Hippocampal formation (tissue), 2 donors: Measurements from ENCODE around the gene SECTM1.

Experiments
- DNase-seq, 2 donors: peaks; one replicate each; lab custom pipeline; 2025; lab: John Stamatoyannopoulos, UW

Gene SECTM1

DNA sequence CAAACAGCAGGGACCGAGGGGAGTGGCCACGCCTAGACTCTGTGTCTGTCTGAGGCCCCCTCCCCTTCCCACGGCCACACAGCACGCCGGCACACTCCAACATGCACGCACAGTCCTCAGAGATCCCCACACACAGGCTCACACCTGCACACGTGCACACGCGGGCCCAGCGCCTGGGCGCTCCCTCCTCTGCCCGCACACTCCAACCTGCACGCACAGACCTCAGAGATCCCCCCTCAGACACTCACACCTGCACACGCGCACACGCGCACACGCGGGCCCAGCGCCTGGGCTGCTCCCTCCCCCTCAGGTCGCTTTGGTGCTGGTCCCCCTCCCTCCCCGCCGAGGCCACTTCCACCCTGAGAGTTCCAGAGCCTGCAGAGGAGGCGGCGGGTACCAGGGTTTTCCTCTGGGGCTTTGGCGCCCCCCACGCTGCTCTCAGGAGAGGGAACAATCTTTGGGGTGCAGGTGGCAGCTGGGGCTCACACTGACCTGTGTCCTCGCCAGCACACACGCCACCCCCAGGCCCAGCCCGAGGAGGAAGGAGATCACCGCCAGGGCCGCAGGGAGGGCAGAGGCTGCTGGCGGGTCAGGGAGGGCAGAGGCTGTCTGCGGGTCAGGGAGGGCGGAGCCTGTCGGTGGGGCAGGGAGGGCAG, 17.7 kb downstream of the SECTM1 start:
- no peak for DNase-seq

DNA sequence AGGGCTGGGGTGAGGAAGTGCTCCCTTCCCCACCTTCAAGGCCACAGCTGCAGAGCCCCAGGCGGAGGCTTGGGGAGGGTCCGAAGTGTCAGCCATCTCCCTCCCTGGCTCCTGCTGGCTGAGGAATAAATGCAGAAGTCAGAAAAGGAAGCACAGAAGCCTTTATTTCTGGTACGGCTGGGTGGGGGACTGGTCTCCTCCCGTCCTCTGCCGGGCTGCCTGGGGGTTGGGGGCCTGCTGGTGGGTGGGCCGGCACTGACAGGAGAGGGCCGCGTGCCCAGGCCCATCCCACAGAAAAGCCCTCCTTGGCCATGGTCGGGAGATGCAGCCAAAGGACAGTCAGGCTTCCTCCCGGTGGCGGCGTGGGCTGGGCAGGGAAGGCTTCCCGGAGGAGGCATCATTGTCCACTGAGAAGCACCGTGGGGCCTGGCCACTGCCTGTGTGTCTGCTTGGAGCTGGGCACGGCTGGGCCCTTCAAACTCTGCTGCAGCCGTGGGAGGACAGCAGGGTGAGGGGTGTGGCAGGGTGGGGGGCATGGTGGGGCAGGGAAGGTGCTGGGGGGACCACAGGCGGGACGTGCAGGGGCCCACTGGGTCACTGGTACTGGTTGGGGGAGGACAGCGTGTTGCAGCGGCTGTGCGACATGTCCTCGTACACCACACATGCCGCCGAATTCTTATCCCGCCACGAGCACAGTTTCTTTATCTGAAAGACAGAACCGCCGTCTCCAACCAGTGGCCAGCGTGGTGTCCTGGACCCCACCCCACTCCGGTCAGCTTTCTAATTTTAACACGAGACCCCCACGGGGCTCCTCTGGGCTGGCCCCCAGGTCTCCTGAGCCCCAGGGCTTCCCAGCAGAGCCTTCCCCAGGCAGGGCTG, 18.6 kb downstream of the SECTM1 start:
- DNase-seq = no peak

DNA sequence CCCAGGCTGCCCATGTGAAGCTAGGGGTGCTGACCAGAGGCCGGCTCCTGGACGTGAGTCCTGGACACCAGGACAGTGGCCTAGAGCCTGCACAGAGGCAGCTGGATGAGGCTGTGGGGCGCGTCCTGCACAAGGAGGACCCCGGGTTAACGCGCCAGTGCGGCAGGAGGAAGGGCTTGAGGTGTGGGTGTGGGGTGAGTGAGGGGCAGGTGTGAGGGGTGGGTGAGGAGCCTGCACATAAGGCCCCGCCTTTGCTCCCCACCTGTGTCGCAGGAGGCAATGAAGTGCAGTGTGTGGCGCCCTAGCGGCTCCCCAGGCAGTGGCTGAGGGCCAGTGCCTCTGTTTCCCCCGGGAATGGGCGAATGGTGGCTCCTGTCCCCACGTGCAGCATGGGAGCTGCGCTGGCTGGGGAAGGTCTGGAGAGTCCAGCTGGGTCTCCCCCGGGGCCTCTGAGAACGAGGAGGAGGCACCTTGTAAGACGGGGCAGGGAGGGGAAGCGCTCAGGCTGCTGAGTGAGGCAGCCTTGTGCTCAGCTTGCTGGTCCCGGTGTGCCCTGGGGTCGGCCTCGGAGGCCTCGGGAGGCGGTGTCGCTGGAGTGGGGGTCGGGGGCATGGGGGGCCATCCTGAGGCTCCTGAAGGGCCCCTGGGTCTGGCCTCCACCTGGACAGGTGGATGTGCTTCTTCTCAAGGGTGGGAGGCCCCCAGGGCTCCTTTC, 19.4 kb downstream of the SECTM1 start:
- no peak for DNase-seq

DNA sequence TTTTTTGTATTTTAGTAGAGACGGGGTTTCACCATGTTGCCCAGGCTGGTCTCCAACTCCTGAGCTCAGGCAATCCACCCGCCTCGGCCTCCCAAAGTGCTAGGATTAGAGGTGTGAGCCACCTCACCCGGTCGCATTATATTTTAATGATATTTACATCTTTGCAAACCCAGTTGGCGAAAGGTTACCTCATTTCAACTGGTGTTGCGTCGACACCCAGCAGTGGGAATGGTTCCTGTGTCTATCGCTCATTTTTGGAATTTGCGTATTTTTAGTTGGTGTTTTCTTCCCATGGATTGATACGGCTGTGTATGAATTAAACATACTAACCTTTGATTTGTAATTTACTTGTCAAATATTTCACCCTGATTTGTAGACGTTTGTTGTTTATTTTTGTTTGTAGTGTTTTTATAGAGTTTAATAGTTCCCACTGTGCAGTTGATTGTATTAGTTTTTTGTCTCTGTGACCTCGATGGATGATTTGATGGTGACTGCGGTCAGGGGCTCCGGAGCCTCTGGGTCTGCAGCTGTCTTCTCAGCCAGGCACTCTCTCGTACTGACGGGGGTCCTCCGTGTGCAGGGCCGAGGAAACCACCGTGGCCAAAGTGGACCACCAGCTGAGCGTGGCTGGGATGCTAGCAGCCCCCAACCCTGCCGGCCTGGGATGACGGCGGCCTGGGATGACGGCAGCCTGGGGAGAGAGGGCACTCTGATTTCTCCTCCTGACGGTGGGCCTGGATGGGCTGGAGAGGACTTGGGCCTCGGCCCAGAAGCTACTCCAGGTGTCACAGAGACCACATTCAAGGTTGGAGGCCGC, 20.2 kb downstream of the SECTM1 start:
- DNase-seq = no peak

DNA sequence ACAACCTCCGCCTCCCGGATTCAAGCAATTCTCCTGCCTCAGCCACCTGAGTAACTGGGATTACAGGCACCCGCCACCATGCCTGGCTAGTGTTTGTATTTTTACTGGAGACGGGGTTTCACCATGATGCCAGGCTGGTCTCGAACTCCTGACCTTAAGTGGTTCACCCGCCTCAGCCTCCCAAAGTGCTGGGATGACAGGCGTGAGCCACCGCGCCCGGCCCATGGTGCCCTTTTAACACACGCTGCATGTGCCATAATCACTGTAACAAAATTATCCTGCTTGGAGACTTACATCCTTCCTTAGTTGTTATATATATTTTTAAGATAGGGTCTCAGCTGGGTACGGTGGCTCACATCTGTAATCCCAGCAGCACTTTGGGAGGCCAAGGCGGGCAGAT, 21.6 kb downstream of the SECTM1 start:
- no peak for DNase-seq

DNA sequence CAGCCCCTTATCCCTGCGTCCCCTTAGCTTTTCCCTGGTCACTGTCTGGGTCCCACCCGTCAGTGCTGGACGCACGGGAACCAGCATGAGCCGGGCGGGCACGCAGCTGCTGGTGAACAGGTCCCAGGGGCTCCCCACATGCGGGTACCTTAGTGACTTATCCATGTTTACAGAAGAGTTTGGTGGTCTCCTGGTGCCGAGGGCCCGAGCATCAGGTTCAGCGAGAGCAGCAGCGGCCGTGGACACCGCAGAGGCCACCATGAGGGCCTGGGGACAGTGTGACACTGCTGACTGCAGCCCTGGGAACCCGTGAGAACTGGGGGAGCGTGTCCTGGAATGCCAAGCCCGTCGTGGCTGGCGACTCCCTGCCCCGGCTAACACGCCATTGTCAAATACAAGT, 22.7 kb downstream of the SECTM1 start:
- no peak for DNase-seq

DNA sequence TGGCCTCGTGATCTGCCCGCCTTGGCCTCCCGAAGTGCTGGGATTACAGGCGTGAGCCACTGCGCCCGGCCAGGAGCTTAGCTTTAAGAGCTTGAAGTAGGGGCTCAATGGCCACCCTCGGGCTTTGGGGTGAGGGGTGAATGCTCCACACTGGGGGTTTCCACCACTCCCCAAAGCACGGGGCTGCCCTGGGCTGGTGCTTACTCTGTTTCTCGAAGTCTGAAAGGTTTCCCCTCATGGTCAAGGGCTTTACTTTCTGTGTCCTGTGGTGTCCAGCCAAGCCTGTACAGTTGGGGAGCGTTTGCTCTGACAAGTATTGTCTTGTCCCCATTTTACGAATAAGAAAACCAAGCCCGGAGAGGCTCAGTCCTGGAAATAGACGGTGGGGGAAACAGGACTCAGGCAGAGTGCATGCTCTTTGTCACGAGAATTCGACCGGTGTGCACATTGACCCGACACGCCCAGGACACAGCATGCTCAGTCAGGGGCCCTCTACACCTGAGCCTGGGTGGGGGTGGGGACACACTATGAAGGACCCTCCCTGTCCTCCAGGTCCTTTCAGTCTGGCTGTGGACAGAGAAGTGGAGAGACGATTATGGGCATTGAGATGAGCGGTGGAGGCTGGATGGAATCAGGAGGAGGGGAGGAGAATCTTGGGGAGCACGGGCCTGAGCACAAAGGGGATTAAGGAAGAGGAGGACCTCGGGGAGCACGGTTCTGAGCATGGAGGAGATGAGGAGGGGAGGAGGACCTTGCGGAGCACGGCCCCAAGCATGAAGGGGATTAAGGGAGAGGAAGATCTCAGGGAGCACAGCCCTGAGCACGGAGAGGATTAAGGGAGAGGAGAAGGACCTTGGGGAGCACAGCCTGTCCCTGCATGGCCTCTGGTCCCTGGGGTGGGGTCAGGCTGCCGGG, 23.7 kb downstream of the SECTM1 start:
- DNase-seq = no peak

- DNase-seq = no peak
These were observed 27.8 kb downstream of the SECTM1 start for GRCh38 chr17:82305727-82306300.

GRCh38 chr17:82304826-82305726, 28.5 kb downstream of the SECTM1 start:
- no peak for DNase-seq

- DNase-seq = no peak
These were observed 29.4 kb downstream of the SECTM1 start for GRCh38 chr17:82303944-82304808.

GRCh38 chr17:82302991-82303943, 30.3 kb downstream of the SECTM1 start:
- DNase-seq = no peak

- DNase-seq = no peak
These were observed 31.0 kb downstream of the SECTM1 start for GRCh38 chr17:82302568-82302963.

DNA sequence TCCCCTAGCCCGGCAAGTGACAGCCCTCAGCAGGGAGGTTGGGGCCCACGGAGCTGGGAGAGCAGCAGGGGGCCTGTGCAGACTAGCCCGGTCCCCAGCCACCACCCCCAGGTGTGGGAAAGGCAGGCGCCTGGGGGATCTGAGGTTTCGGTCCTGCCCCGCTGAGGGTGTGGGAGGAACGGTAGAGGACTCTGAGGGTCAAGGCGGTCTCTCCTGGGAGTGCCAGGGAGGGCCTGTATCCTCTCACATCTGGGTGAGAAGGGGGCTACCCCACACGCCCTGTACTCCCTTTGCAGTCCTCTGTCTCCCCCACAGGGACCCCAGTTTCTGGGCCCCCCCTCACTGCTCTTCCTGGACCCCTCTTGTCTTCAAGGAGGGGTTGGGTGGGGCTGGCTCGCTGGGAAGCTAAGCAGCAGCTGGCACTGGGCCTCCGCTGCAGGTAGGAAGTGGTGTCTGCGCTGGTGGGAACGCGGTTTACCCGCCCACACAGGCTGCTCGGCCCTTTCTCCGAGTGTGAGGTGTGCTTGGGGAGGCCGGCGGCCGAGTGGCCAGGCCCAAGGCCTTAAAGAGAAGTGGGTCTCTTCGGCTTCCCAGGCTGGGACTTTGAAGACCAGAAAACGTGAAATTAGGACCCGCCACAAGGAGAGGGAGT, 31.5 kb downstream of the SECTM1 start:
- DNase-seq = no peak

DNA sequence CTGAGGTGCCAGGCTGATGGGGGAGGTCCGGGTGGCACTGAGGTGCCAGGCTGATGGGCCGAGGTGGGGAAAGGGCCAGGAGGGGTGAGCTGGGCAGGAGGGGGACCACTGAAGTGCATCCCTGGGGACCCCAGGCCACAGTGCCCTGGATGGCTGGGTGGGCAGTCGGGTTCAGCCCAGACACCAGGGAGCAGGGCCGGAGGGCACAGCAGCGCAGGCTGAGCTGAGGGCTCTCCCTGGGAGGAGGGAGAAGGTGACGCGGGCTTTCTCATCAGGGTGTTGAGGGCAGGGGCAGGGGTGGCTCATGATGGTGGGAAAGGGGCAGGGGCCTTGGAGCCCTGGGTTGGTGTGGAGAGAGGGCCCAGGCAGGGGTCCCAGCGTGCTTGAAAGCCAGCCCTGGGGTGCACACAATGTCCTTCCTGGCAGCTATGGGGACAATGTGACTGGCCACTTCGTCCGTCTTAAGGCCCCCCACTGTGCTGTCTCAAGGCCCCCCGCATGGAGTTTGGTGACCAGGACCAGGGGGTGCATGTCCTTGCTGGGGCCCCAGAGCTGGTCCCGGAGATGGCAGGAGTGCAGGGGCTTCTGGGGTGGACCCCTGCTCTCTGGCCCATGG, 32.2 kb downstream of the SECTM1 start:
- no peak for DNase-seq

- DNase-seq = peak in 1 of 2 donors; percentile 13
These were observed 32.8 kb downstream of the SECTM1 start for GRCh38 chr17:82300707-82301270.

DNA sequence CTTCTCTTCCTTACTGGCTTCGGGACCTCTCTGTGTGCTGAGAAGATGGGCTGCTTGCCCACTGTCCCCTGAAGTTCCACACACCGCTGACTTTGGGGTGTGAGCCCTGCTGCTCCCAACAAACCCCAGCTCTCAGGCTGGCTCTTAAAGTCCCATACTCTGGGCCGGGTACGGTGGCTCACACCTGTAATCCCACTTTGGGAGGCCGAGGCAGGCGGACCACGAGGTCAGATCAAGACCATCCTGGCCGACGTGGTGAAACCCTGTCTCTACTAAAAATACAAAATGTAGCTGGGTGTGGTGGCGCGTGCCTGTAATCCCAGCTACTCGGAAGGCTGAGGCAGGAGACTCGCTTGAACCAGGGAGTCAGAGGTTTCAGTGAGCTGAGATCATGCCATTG, 33.3 kb downstream of the SECTM1 start:
- DNase-seq = no peak
